ENCODE data around the gene RFC1. TPM values are rescaled to one million over a fixed set of nuclear protein-coding genes. Genes with fewer than 3 reads are reported as not detected.

Gene RFC1, protein sequence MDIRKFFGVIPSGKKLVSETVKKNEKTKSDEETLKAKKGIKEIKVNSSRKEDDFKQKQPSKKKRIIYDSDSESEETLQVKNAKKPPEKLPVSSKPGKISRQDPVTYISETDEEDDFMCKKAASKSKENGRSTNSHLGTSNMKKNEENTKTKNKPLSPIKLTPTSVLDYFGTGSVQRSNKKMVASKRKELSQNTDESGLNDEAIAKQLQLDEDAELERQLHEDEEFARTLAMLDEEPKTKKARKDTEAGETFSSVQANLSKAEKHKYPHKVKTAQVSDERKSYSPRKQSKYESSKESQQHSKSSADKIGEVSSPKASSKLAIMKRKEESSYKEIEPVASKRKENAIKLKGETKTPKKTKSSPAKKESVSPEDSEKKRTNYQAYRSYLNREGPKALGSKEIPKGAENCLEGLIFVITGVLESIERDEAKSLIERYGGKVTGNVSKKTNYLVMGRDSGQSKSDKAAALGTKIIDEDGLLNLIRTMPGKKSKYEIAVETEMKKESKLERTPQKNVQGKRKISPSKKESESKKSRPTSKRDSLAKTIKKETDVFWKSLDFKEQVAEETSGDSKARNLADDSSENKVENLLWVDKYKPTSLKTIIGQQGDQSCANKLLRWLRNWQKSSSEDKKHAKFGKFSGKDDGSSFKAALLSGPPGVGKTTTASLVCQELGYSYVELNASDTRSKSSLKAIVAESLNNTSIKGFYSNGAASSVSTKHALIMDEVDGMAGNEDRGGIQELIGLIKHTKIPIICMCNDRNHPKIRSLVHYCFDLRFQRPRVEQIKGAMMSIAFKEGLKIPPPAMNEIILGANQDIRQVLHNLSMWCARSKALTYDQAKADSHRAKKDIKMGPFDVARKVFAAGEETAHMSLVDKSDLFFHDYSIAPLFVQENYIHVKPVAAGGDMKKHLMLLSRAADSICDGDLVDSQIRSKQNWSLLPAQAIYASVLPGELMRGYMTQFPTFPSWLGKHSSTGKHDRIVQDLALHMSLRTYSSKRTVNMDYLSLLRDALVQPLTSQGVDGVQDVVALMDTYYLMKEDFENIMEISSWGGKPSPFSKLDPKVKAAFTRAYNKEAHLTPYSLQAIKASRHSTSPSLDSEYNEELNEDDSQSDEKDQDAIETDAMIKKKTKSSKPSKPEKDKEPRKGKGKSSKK
- total RNA-seq: 62.7 TPM

DNA sequence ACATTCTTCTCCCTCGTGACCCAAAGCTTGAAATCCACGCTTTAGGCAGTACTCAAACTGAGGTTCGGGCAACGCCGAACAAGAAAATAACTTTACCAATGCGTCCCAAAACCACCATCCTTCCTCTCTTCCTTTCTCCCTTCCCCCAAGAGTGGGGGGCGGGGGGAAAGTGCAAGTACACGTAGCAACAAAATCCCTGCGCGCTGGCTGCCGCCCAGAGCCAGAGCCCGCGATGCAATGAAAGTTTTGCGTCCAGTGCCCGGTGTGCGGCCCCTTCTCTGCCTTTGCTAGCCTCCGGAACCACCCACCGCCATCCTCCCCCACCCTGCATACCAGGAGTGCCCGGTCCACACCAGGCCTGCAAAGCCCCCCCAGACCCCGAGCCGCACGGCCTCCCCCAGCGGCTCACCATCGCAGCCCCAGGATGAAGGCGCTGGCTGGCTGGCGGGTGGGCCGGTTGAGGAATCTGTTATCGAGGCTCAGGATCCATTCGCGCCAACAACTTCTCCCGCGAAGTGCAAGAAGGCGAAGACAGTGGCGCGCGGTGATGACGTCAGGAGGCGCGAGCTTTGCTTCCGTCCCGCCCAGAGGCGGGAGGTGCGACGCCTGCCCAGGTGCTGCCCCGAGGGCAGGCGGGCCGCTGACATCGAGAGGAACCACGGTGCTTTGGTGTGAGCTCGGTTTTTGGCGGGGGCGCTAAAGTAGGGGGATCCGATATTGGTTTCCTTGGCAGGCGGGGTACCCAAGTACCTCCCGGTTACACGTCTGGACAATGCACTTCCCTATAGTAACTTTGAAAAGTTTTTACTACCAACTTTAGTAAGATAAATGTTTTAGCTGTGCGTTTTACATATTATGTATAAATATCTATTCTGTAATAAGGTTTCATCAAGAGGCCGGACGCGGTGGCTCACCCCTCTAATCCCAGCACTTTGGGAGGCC, at the start of gene RFC1:
Gene RFC1, minus strand, starts transcription at position 533 of the 942 bp plus-strand sequence. Its CDS starts 121 bp downstream, at position 412.

DNA sequence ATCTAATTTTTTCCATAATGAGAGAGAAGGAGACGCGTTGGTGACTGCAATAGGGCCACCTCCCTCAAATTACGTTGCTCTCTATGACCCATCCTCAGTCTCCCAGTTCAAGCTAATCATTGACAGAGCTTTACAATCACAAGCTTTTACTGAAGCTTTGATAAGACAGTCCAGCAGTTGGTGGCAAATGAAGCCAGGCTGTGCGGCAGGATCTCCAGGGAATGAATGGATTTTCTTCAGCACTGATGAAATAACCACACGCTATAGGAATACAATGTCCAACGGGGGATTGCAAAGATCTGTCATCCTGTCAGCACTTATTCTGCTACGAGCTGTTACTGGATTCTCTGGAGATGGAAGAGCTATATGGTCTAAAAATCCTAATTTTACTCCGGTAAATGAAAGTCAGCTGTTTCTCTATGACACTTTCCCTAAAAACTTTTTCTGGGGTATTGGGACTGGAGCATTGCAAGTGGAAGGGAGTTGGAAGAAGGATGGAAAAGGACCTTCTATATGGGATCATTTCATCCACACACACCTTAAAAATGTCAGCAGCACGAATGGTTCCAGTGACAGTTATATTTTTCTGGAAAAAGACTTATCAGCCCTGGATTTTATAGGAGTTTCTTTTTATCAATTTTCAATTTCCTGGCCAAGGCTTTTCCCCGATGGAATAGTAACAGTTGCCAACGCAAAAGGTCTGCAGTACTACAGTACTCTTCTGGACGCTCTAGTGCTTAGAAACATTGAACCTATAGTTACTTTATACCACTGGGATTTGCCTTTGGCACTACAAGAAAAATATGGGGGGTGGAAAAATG, 40.8 kb upstream of the RFC1 start, which contains the start of gene KLB:
Gene KLB, plus strand, starts transcription at position 168 of the 821 bp plus-strand sequence. Its CDS starts 20 bp downstream, at position 188.

Small RNA genes lying within 50 kb of the gene (small RNA-seq; reads per million reads assigned to genes)
- gene MIR5591 (ENCODE audit: low replicate concordance) (not detected), gene RNU6-32P (ENCODE audit: low replicate concordance) (not detected), gene RNU6-887P (ENCODE audit: low replicate concordance) (not detected)

Other genes starting within 250 kb of the RFC1 start
- gene WDR19, start 183.8 kb downstream of the RFC1 start, total RNA-seq: 46.6 TPM
- gene KLB, start 40.6 kb upstream of the RFC1 start, total RNA-seq: 0.18 TPM
- 1,202 TPM for gene RPL9, start 92.6 kb upstream of the RFC1 start, total RNA-seq
- 20.3 TPM for gene LIAS, start 92.7 kb upstream of the RFC1 start, total RNA-seq
- gene UGDH, start 161.1 kb upstream of the RFC1 start, total RNA-seq: 49.2 TPM